ENCODE data around the gene RANBP17. TPM values are rescaled to one million over a fixed set of nuclear protein-coding genes. Genes with fewer than 3 reads are reported as not detected.

The RANBP17 gene
- total RNA-seq, 1 experiment from 2014 or later: 6.0 TPM

- Histone ChIP-seq H4K20me1 (ENCODE audit: low read length) (no peaks in the 10 kb centered on the region), H3K9ac (ENCODE audit: low read length) (no peak overlapping the region), H3K36me3 (ENCODE audit: low read depth, low read length) (no peaks in the 10 kb centered on the region), H3K79me2 (ENCODE audit: low read length) (no peaks in the 10 kb centered on the region), H3F3A (ENCODE audit: low read length, unreplicated experiment) (no peaks in the 10 kb centered on the region), H3K27me3 (ENCODE audit: low read length) (no peaks in the 10 kb centered on the region), H3K9me2 (replicated peaks; ENCODE audit: low read length) (no peaks in the 10 kb centered on the region), H3K4me3 (ENCODE audit: low read length) (no peak overlapping the region), H3K27ac (ENCODE audit: low read length) (no peak overlapping the region), H3K4me2 (ENCODE audit: low read length) (no peak overlapping the region), H3K4me1 (ENCODE audit: insufficient read depth, low read length) (no peaks in the 10 kb centered on the region), H2AFZ (ENCODE audit: low read length) (no peak overlapping the region), H3K9me3 (ENCODE audit: low read length) (no peaks in the 10 kb centered on the region)
- ATAC-seq: no peak
- no peak for DNase-seq
- CTCF ChIA-PET: no interaction called here
- no TSS peak for BruUV-seq (replicated peaks)
- intact Hi-C loops (cut with micrococcal nuclease): no loop called here
- POLR2A ChIA-PET (ENCODE audit: unreplicated experiment): no interaction called here
- TF ChIP-seq, protein P1, sequence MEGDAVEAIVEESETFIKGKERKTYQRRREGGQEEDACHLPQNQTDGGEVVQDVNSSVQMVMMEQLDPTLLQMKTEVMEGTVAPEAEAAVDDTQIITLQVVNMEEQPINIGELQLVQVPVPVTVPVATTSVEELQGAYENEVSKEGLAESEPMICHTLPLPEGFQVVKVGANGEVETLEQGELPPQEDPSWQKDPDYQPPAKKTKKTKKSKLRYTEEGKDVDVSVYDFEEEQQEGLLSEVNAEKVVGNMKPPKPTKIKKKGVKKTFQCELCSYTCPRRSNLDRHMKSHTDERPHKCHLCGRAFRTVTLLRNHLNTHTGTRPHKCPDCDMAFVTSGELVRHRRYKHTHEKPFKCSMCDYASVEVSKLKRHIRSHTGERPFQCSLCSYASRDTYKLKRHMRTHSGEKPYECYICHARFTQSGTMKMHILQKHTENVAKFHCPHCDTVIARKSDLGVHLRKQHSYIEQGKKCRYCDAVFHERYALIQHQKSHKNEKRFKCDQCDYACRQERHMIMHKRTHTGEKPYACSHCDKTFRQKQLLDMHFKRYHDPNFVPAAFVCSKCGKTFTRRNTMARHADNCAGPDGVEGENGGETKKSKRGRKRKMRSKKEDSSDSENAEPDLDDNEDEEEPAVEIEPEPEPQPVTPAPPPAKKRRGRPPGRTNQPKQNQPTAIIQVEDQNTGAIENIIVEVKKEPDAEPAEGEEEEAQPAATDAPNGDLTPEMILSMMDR (conservative IDR thresholded peaks at IDR 0.05; ENCODE audit: low read depth, low read length): no peak
- TF ChIP-seq EZH2phosphoT487 (IDR thresholded peaks at IDR 0.05; ENCODE audit: borderline replicate concordance, low read length) (no peak), EZH2 (IDR thresholded peaks at IDR 0.05; ENCODE audit: low read length, unreplicated experiment) (no peak)
These were observed 260.6 kb downstream of the RANBP17 start for GRCh38 chr5:171122372-171122771.

DNA sequence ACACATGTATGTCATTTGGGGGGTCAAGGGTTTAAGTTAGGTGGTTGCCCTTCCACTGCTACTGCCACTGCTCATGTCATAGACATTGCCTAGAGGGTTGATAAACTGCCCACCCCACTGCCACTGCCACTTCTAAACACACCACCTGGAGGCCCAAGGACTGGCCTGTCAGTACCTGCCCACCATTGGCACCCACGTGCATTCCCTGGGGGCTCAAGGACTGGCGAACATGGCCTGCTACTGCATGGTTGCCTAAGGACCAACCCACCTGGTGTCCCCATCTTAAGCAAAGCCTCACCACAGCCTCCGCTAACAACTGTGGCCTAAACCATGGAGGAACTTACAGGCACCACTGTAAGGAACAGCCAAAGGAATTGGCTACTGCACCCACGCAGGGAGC is 261.6 kb downstream of the RANBP17 start:
- ChIA-PET CTCF (no interaction called here), POLR2A (ENCODE audit: unreplicated experiment) (no interaction called here)
- no peaks in the 10 kb centered on the region for H3F3A ChIP-seq (ENCODE audit: low read length, unreplicated experiment)
- H3K4me1 ChIP-seq (ENCODE audit: insufficient read depth, low read length): no peaks in the 10 kb centered on the region
- TF ChIP-seq EZH2 (IDR thresholded peaks at IDR 0.05; ENCODE audit: low read length, unreplicated experiment): no peak
- no peak for TF ChIP-seq EZH2phosphoT487 (IDR thresholded peaks at IDR 0.05; ENCODE audit: borderline replicate concordance, low read length)
- TF ChIP-seq, protein P1 (conservative IDR thresholded peaks at IDR 0.05; ENCODE audit: low read depth, low read length): no peak
- no TSS peak for BruUV-seq (replicated peaks)
- H2AFZ ChIP-seq (ENCODE audit: low read length): no peak overlapping the region
- intact Hi-C loops (cut with micrococcal nuclease): no loop called here
- no peak overlapping the region for H3K4me3 ChIP-seq (ENCODE audit: low read length)
- no peaks in the 10 kb centered on the region for H3K27me3 ChIP-seq (ENCODE audit: low read length)
- H3K27ac ChIP-seq (ENCODE audit: low read length): no peak overlapping the region
- DNase-seq: no peak
- H3K36me3 ChIP-seq (ENCODE audit: low read depth, low read length): no peaks in the 10 kb centered on the region
- H3K9me3 ChIP-seq (ENCODE audit: low read length): no peaks in the 10 kb centered on the region
- no peaks in the 10 kb centered on the region for H3K79me2 ChIP-seq (ENCODE audit: low read length)
- H3K9me2 ChIP-seq (replicated peaks; ENCODE audit: low read length): no peaks in the 10 kb centered on the region
- no peak for ATAC-seq
- no peak overlapping the region for H3K4me2 ChIP-seq (ENCODE audit: low read length)
- H3K9ac ChIP-seq (ENCODE audit: low read length): no peak overlapping the region
- no peaks in the 10 kb centered on the region for H4K20me1 ChIP-seq (ENCODE audit: low read length)

- Histone ChIP-seq H3K4me2 (ENCODE audit: low read length) (no peak overlapping the region), H3K9me3 (ENCODE audit: low read length) (no peaks in the 10 kb centered on the region), H3K79me2 (ENCODE audit: low read length) (no peaks in the 10 kb centered on the region), H4K20me1 (ENCODE audit: low read length) (no peaks in the 10 kb centered on the region), H3F3A (ENCODE audit: low read length, unreplicated experiment) (no peaks in the 10 kb centered on the region), H2AFZ (ENCODE audit: low read length) (no peak overlapping the region), H3K4me3 (ENCODE audit: low read length) (no peak overlapping the region), H3K36me3 (ENCODE audit: low read depth, low read length) (no peaks in the 10 kb centered on the region), H3K4me1 (ENCODE audit: insufficient read depth, low read length) (no peaks in the 10 kb centered on the region), H3K27ac (ENCODE audit: low read length) (no peak overlapping the region), H3K9me2 (replicated peaks; ENCODE audit: low read length) (no peaks in the 10 kb centered on the region), H3K27me3 (ENCODE audit: low read length) (no peaks in the 10 kb centered on the region), H3K9ac (ENCODE audit: low read length) (no peak overlapping the region)
- TF ChIP-seq, protein P1 (conservative IDR thresholded peaks at IDR 0.05; ENCODE audit: low read depth, low read length): no peak
- TF ChIP-seq EZH2 (IDR thresholded peaks at IDR 0.05; ENCODE audit: low read length, unreplicated experiment) (no peak), EZH2phosphoT487 (IDR thresholded peaks at IDR 0.05; ENCODE audit: borderline replicate concordance, low read length) (no peak)
- intact Hi-C loops (cut with micrococcal nuclease): no loop called here
- ChIA-PET CTCF (no interaction called here), POLR2A (ENCODE audit: unreplicated experiment) (no interaction called here)
- DNase-seq (no peak), ATAC-seq (no peak)
- no TSS peak for BruUV-seq (replicated peaks)
These were observed 265.5 kb downstream of the RANBP17 start for GRCh38 chr5:171127314-171127713.
